Amygdala (tissue), 56 donors: Measurements from ENCODE around the gene PGA4.
"Not testable (repeated sequence)": the region's sequence is repeated elsewhere in the genome, so short reads cannot be mapped to it uniquely, and the experiment has no call there.

Source experiments
- DNase-seq, 56 donors: peaks; one replicate each; lab custom pipeline; 2025; lab: John Stamatoyannopoulos, UW

Gene PGA4

GRCh38 chr11:61203873-61204272, 18.3 kb upstream of the PGA4 start:
- not testable (repeated sequence) for DNase-seq

- DNase-seq: peak in 7 of 56 donors; percentile 2 to 14 (median 6)
These were observed 17.6 kb upstream of the PGA4 start for GRCh38 chr11:61204502-61205059.

GRCh38 chr11:61207636-61208310, 14.4 kb upstream of the PGA4 start:
- DNase-seq: not testable (repeated sequence)

- DNase-seq: not testable (repeated sequence)
These were observed 11.5 kb upstream of the PGA4 start for GRCh38 chr11:61210629-61211028.

GRCh38 chr11:61211327-61211952, 10.7 kb upstream of the PGA4 start:
- not testable (repeated sequence) for DNase-seq

GRCh38 chr11:61212202-61212601, 9.9 kb upstream of the PGA4 start:
- not testable (repeated sequence) for DNase-seq

- DNase-seq: not testable (repeated sequence)
These were observed 8.3 kb upstream of the PGA4 start for GRCh38 chr11:61213711-61214324.

GRCh38 chr11:61218306-61218705, 3.8 kb upstream of the PGA4 start:
- DNase-seq: not testable (repeated sequence)

- not testable (repeated sequence) for DNase-seq
These were observed 3.1 kb upstream of the PGA4 start for GRCh38 chr11:61219016-61219415.

GRCh38 chr11:61222692-61223091, 545 bp downstream of the PGA4 start:
- DNase-seq: not testable (repeated sequence)

- not testable (repeated sequence) for DNase-seq
These were observed 4.5 kb downstream of the PGA4 start for GRCh38 chr11:61226457-61227137.

- DNase-seq: not testable (repeated sequence)
These were observed 7.3 kb downstream of the PGA4 start for GRCh38 chr11:61229458-61229857.

- DNase-seq: not testable (repeated sequence)
These were observed 8.9 kb downstream of the PGA4 start for GRCh38 chr11:61231033-61231432.

- DNase-seq: not testable (repeated sequence)
These were observed 9.4 kb downstream of the PGA4 start for GRCh38 chr11:61231585-61231984.

GRCh38 chr11:61232548-61233145, 10.5 kb downstream of the PGA4 start:
- DNase-seq: not testable (repeated sequence)

GRCh38 chr11:61237130-61237529, 15.0 kb downstream of the PGA4 start:
- not testable (repeated sequence) for DNase-seq

GRCh38 chr11:61240288-61240687, 18.1 kb downstream of the PGA4 start:
- not testable (repeated sequence) for DNase-seq

GRCh38 chr11:61240875-61241274, 18.7 kb downstream of the PGA4 start, which contains the start of gene PGA5:
Gene PGA5 (plus strand): TSS chr11:61241175. CDS start chr11:61241227, 52 bp downstream.
- DNase-seq: not testable (repeated sequence)

- DNase-seq: not testable (repeated sequence)
These were observed 19.4 kb downstream of the PGA4 start for GRCh38 chr11:61241526-61241925.
